SU-DHL-6 (cell line): Measurements from ENCODE around the gene THSD7A.

Experiments used
- EZH2phosphoT487 ChIP-seq: fragments of 200-600 bp; sonication (generic), shearing (Covaris generic); conservative IDR thresholded peaks from 2 replicates; pipeline ENCODE4 v1.6.1; 2018; ENCODE audit warnings: mild to moderate bottlenecking, antibody characterized with exemption, low read length, moderate library complexity, mixed read lengths
- TF ChIP-seq, protein P1 (sequence below): fragments of 200-600 bp; sonication (generic); IDR thresholded peaks from one replicate; pipeline ENCODE4 v1.5.1; 2017; ENCODE audit warnings: antibody characterized with exemption, mild to moderate bottlenecking, low read length, moderate library complexity; ENCODE audit not compliant: insufficient read depth, poor library complexity, severe bottlenecking

DNA sequence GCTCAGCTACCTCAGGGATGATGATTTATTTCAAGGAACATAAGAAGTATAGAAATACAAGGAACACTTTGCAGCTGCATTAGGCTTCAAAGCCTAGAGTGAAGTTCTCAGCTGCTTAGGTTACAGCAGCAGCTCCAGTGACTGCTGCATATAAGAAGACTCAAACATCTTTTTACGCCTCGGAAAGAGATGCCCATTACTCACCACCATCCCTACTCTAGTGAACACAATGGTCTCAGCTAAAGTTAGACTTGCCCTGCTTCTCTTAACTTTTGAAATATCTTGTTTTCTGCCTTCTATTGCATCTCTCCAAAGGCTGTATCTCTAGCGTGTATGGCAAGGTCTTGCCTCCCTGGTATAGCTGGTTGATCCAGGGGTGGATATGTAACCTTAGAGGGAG, 502.4 kb downstream of the THSD7A start:
- TF ChIP-seq, protein P1, sequence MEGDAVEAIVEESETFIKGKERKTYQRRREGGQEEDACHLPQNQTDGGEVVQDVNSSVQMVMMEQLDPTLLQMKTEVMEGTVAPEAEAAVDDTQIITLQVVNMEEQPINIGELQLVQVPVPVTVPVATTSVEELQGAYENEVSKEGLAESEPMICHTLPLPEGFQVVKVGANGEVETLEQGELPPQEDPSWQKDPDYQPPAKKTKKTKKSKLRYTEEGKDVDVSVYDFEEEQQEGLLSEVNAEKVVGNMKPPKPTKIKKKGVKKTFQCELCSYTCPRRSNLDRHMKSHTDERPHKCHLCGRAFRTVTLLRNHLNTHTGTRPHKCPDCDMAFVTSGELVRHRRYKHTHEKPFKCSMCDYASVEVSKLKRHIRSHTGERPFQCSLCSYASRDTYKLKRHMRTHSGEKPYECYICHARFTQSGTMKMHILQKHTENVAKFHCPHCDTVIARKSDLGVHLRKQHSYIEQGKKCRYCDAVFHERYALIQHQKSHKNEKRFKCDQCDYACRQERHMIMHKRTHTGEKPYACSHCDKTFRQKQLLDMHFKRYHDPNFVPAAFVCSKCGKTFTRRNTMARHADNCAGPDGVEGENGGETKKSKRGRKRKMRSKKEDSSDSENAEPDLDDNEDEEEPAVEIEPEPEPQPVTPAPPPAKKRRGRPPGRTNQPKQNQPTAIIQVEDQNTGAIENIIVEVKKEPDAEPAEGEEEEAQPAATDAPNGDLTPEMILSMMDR = no peak
- no peak for TF ChIP-seq EZH2phosphoT487
